BE2C (cell line): ENCODE measurements around the gene ACTL8.
A peak's percentile ranks its signal among the peaks of the same experiment; 100 is the strongest.

ENCODE experiments used
- DNase-seq: peaks from one replicate; pipeline ENCODE4 v3.0.0-alpha.2; 2020
- H3K27me3 ChIP-seq: fragments of 250-450 bp; sonication (Bioruptor Pico); 2 replicates; pipeline ENCODE4 v1.5.1; 2020; ENCODE audit warnings: mild to moderate bottlenecking
- H3K36me3 ChIP-seq: fragments of 250-450 bp; sonication (Bioruptor Pico); 2 replicates; pipeline ENCODE4 v1.5.1; 2020; ENCODE audit warnings: mild to moderate bottlenecking
- H3K4me1 ChIP-seq: fragments of 250-450 bp; sonication (Bioruptor Pico); 2 replicates; pipeline ENCODE4 v1.5.1; 2020
- H3K4me3 ChIP-seq: 2 replicates; pipeline ENCODE4 v1.5.1; 2011; ENCODE audit warnings: low read depth, low read length
- H3K9me3 ChIP-seq: fragments of 250-450 bp; sonication (Bioruptor Pico); 2 replicates; pipeline ENCODE4 v1.5.1; 2020
- TF ChIP-seq, protein P1 (sequence below): IDR thresholded peaks from 2 replicates; pipeline ENCODE4 v1.5.1; 2012; ENCODE audit warnings: mild to moderate bottlenecking, low read depth, low read length

ACTL8 gene

DNA sequence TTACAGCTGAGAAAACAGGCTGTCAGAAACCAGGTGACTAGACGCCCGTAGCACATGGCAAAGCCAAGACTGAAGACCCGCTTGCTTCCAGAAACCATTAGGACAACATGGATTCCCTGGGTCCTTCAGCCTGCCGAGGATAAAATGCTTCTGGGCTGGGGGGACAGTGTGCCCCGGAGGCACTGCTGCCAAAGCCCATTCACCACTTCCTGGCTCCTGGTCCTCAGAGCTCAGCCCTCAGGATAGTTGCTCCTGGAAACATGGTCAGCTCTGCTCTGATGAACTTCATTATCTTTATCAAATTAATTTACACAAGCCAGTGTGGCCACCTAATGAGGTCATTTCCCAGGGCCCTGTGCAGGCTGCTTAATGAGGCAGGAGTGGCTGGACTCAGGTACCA, 41.1 kb upstream of the ACTL8 start:
- no peaks in the 10 kb centered on the region for H3K36me3 ChIP-seq
- no peak for DNase-seq
- H3K27me3 ChIP-seq, result no peaks in the 10 kb centered on the region
- no peaks in the 10 kb centered on the region for H3K9me3 ChIP-seq
- H3K4me1 ChIP-seq, result no peaks in the 10 kb centered on the region
- H3K4me3 ChIP-seq, result no peak overlapping the region
- TF ChIP-seq, protein P1, sequence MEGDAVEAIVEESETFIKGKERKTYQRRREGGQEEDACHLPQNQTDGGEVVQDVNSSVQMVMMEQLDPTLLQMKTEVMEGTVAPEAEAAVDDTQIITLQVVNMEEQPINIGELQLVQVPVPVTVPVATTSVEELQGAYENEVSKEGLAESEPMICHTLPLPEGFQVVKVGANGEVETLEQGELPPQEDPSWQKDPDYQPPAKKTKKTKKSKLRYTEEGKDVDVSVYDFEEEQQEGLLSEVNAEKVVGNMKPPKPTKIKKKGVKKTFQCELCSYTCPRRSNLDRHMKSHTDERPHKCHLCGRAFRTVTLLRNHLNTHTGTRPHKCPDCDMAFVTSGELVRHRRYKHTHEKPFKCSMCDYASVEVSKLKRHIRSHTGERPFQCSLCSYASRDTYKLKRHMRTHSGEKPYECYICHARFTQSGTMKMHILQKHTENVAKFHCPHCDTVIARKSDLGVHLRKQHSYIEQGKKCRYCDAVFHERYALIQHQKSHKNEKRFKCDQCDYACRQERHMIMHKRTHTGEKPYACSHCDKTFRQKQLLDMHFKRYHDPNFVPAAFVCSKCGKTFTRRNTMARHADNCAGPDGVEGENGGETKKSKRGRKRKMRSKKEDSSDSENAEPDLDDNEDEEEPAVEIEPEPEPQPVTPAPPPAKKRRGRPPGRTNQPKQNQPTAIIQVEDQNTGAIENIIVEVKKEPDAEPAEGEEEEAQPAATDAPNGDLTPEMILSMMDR, result no peak

- H3K36me3 ChIP-seq, result no peaks in the 10 kb centered on the region
- H3K4me1 ChIP-seq, result no peaks in the 10 kb centered on the region
- no peak overlapping the region for H3K4me3 ChIP-seq
- no peak for DNase-seq
- no peaks in the 10 kb centered on the region for H3K9me3 ChIP-seq
- no peaks in the 10 kb centered on the region for H3K27me3 ChIP-seq
- TF ChIP-seq, protein P1, result no peak
Observed at GRCh38 chr1:17717594-17718535, 37.3 kb upstream of the ACTL8 start.

- TF ChIP-seq, protein P1, result no peak
- no peaks in the 10 kb centered on the region for H3K27me3 ChIP-seq
- H3K4me3 ChIP-seq, result no peak overlapping the region
- no peaks in the 10 kb centered on the region for H3K36me3 ChIP-seq
- no peaks in the 10 kb centered on the region for H3K4me1 ChIP-seq
- DNase-seq, result no peak
- no peaks in the 10 kb centered on the region for H3K9me3 ChIP-seq
Observed at GRCh38 chr1:17719874-17720273, 35.3 kb upstream of the ACTL8 start.

- H3K4me1 ChIP-seq, result no peaks in the 10 kb centered on the region
- DNase-seq, result no peak
- no peaks in the 10 kb centered on the region for H3K36me3 ChIP-seq
- H3K27me3 ChIP-seq, result no peaks in the 10 kb centered on the region
- TF ChIP-seq, protein P1, result no peak
- no peak overlapping the region for H3K4me3 ChIP-seq
- no peaks in the 10 kb centered on the region for H3K9me3 ChIP-seq
Observed at GRCh38 chr1:17721444-17721843, 33.7 kb upstream of the ACTL8 start.

DNA sequence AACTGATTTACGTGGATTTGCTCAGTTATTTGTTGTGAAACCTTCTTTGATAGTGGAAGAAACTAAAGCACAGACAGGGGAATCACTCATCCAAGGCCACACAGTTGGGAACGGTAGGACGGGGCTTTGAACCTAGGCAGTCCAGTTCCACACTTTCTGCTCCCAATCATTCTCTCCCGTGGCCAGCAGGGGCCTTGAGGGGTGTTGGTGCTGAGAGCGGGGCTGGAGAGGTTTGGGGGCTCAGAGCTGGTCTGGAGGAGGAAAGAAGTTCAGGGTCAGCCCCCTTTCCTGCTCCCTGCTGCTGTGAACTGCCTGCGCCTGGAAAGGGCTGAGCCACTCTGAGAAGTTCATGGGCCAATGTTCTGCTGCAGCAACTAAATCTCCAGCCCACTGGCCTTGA, 31.4 kb upstream of the ACTL8 start:
- TF ChIP-seq, protein P1, result 0 out of 2 replicates have a peak, but pooled peaks have one; percentile 12
- no peak for DNase-seq
- no peaks in the 10 kb centered on the region for H3K27me3 ChIP-seq
- no peaks in the 10 kb centered on the region for H3K36me3 ChIP-seq
- H3K4me1 ChIP-seq, result no peaks in the 10 kb centered on the region
- H3K9me3 ChIP-seq, result no peaks in the 10 kb centered on the region
- no peak overlapping the region for H3K4me3 ChIP-seq

GRCh38 chr1:17724150-17724549, 31.0 kb upstream of the ACTL8 start:
- Histone ChIP-seq H3K4me3 (no peak overlapping the region), H3K4me1 (peaks cover 3% of the 10 kb centered on the region), H3K9me3 (no peaks in the 10 kb centered on the region), H3K27me3 (no peaks in the 10 kb centered on the region), H3K36me3 (no peaks in the 10 kb centered on the region)
- DNase-seq, result no peak
- TF ChIP-seq, protein P1, result no peak
